IPS-15b (cell line): ENCODE data around the gene RTP3.
"Not testable (repeated sequence)": the region's sequence is repeated elsewhere in the genome, so short reads cannot be mapped to it uniquely, and the experiment has no call there.

Experiments used
- H3K27me3 ChIP-seq: one replicate; pipeline ENCODE4 v1.6.1; 2013; ENCODE audit warnings: low read length; ENCODE audit not compliant: control insufficient read depth, insufficient read depth
- H3K36me3 ChIP-seq: one replicate; pipeline ENCODE4 v1.6.1; 2013; ENCODE audit warnings: low read length; ENCODE audit not compliant: control insufficient read depth, insufficient read depth
- H3K4me1 ChIP-seq: one replicate; pipeline ENCODE4 v1.6.1; 2013; ENCODE audit warnings: mild to moderate bottlenecking, low read length; ENCODE audit not compliant: control insufficient read depth, insufficient read depth
- H3K4me3 ChIP-seq: one replicate; pipeline ENCODE4 v1.5.1; 2013; ENCODE audit warnings: low read depth, low read length
- H3K9ac ChIP-seq: one replicate; pipeline ENCODE4 v1.6.1; 2013; ENCODE audit warnings: low read depth, mild to moderate bottlenecking, low read length
- H3K9me3 ChIP-seq: one replicate; pipeline ENCODE4 v1.6.1; 2013; ENCODE audit warnings: mild to moderate bottlenecking, low read length; ENCODE audit not compliant: control insufficient read depth, insufficient read depth

Gene RTP3

GRCh38 chr3:46512191-46512749 is 14.5 kb downstream of the RTP3 start:
- H3K9ac ChIP-seq: no peak overlapping the region
- no peak overlapping the region for H3K4me3 ChIP-seq
- no peaks in the 10 kb centered on the region for H3K36me3 ChIP-seq
- no peaks in the 10 kb centered on the region for H3K9me3 ChIP-seq
- H3K27me3 ChIP-seq: no peaks in the 10 kb centered on the region
- H3K4me1 ChIP-seq: no peaks in the 10 kb centered on the region

DNA sequence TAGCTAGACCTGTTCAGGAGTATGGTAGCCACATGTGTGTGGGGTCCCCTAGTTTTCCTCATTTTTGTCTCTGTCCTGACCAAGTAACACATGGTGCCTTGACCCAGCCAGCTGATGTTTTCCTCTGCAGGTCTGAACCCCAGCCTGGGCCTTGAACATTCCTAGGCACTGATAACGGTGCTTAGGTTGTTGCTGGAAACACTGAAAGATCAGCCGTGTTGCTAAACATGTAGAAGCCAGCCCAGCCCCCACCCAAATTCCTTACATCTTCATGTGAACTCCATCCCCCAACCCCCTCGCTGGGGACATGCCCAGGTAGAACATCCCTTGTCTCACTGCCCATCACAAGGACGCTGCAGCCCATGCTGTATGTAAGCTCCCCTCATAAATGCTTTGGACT is 18.7 kb downstream of the RTP3 start:
- Histone ChIP-seq H3K27me3 (no peaks in the 10 kb centered on the region), H3K9ac (no peak overlapping the region), H3K36me3 (no peaks in the 10 kb centered on the region), H3K4me1 (peaks cover 4% of the 10 kb centered on the region), H3K9me3 (no peaks in the 10 kb centered on the region), H3K4me3 (no peak overlapping the region)

- Histone ChIP-seq H3K4me3 (no peak overlapping the region), H3K27me3 (no peaks in the 10 kb centered on the region), H3K9ac (no peak overlapping the region), H3K4me1 (peaks cover 4% of the 10 kb centered on the region), H3K9me3 (no peaks in the 10 kb centered on the region), H3K36me3 (no peaks in the 10 kb centered on the region)
Observed at GRCh38 chr3:46517016-46517783, 19.4 kb downstream of the RTP3 start.

- Histone ChIP-seq H3K27me3 (no peaks in the 10 kb centered on the region), H3K36me3 (no peaks in the 10 kb centered on the region), H3K9ac (no peak overlapping the region), H3K9me3 (no peaks in the 10 kb centered on the region), H3K4me3 (no peak overlapping the region), H3K4me1 (peaks cover 4% of the 10 kb centered on the region)
Observed at GRCh38 chr3:46517784-46518181, 20.0 kb downstream of the RTP3 start.

GRCh38 chr3:46519952-46520351 is 22.2 kb downstream of the RTP3 start:
- Histone ChIP-seq H3K9ac (no peak overlapping the region), H3K4me3 (no peak overlapping the region), H3K9me3 (no peaks in the 10 kb centered on the region), H3K36me3 (no peaks in the 10 kb centered on the region), H3K4me1 (peaks cover 4% of the 10 kb centered on the region), H3K27me3 (no peaks in the 10 kb centered on the region)

- Histone ChIP-seq H3K4me1 (peaks cover 4% of the 10 kb centered on the region), H3K27me3 (no peaks in the 10 kb centered on the region), H3K4me3 (no peak overlapping the region), H3K36me3 (no peaks in the 10 kb centered on the region), H3K9me3 (no peaks in the 10 kb centered on the region), H3K9ac (no peak overlapping the region)
Observed at GRCh38 chr3:46520531-46520930, 22.8 kb downstream of the RTP3 start.

- Histone ChIP-seq H3K9me3 (no peaks in the 10 kb centered on the region), H3K9ac (no peak overlapping the region), H3K27me3 (no peaks in the 10 kb centered on the region), H3K36me3 (no peaks in the 10 kb centered on the region), H3K4me3 (no peak overlapping the region), H3K4me1 (peaks cover 4% of the 10 kb centered on the region)
Observed at GRCh38 chr3:46521096-46521495, 23.3 kb downstream of the RTP3 start.

GRCh38 chr3:46522201-46522600 is 24.4 kb downstream of the RTP3 start:
- H3K9me3 ChIP-seq, H3K27me3 ChIP-seq, H3K4me3 ChIP-seq, H3K4me1 ChIP-seq, H3K9ac ChIP-seq, H3K36me3 ChIP-seq: not testable (repeated sequence)

GRCh38 chr3:46523556-46523955 is 25.8 kb downstream of the RTP3 start:
- H3K36me3 ChIP-seq: no peaks in the 10 kb centered on the region
- no peaks in the 10 kb centered on the region for H3K9me3 ChIP-seq
- H3K27me3 ChIP-seq: no peaks in the 10 kb centered on the region
- peaks cover 4% of the 10 kb centered on the region for H3K4me1 ChIP-seq
- H3K9ac ChIP-seq: no peak overlapping the region
- H3K4me3 ChIP-seq: no peak overlapping the region

GRCh38 chr3:46524008-46524407 is 26.2 kb downstream of the RTP3 start:
- no peaks in the 10 kb centered on the region for H3K27me3 ChIP-seq
- H3K36me3 ChIP-seq: no peaks in the 10 kb centered on the region
- H3K9ac ChIP-seq: no peak overlapping the region
- H3K4me1 ChIP-seq: peaks cover 4% of the 10 kb centered on the region
- no peak overlapping the region for H3K4me3 ChIP-seq
- H3K9me3 ChIP-seq: no peaks in the 10 kb centered on the region

DNA sequence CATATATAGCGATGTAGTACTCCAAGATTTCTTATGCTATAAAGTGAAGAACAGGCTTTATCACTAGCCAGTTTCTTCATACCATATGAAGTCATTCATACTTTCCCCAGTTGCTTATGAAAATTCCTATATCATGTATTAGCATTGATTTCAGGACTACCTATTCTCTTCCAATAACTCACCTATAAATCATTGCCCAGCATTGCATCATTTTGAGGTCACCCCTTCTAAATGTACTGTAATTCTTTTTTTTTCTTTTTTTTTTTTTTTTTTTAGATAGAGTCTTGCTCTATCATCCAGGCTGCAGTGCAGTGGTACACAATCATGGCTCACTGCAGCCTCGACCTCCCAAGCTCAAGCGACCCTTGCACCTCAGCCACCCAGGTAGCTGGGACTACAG is 27.1 kb downstream of the RTP3 start:
- H3K4me1 ChIP-seq: peaks cover 4% of the 10 kb centered on the region
- H3K27me3 ChIP-seq: no peaks in the 10 kb centered on the region
- no peaks in the 10 kb centered on the region for H3K36me3 ChIP-seq
- H3K9me3 ChIP-seq: no peaks in the 10 kb centered on the region
- H3K4me3 ChIP-seq: no peak overlapping the region
- no peak overlapping the region for H3K9ac ChIP-seq

GRCh38 chr3:46527239-46527638 is 29.5 kb downstream of the RTP3 start:
- no peaks in the 10 kb centered on the region for H3K36me3 ChIP-seq
- no peak overlapping the region for H3K9ac ChIP-seq
- H3K4me3 ChIP-seq: no peak overlapping the region
- no peaks in the 10 kb centered on the region for H3K9me3 ChIP-seq
- no peaks in the 10 kb centered on the region for H3K27me3 ChIP-seq
- no peaks in the 10 kb centered on the region for H3K4me1 ChIP-seq
